Renal cortex interstitium (tissue), 11 donors: ENCODE results near the gene WDFY4. TPM values are rescaled to one million over a fixed set of nuclear protein-coding genes. Genes with fewer than 3 reads are reported as not detected.

Experiments used
- DNase-seq, 11 donors: peaks; one replicate each; pipeline ENCODE4 v3.0.0-alpha.2; 2013; ENCODE audit warnings: low read depth in 9 of 11, low spot score in 4 of 11; ENCODE audit errors: extremely low read depth in 1 of 11
- polyA plus RNA-seq, 3 donors: library from polyadenylated mRNA; unstranded; fragments of 120-200 nt; gene quantifications; one replicate each; pipeline ENCODE4 v1.2.1, GENCODE V29; 2013; ENCODE audit not compliant: insufficient read length in 3 of 3

WDFY4 gene
- polyA plus RNA-seq, 3 donors: 0.67 to 3.2 (median 2.8) TPM

DNA sequence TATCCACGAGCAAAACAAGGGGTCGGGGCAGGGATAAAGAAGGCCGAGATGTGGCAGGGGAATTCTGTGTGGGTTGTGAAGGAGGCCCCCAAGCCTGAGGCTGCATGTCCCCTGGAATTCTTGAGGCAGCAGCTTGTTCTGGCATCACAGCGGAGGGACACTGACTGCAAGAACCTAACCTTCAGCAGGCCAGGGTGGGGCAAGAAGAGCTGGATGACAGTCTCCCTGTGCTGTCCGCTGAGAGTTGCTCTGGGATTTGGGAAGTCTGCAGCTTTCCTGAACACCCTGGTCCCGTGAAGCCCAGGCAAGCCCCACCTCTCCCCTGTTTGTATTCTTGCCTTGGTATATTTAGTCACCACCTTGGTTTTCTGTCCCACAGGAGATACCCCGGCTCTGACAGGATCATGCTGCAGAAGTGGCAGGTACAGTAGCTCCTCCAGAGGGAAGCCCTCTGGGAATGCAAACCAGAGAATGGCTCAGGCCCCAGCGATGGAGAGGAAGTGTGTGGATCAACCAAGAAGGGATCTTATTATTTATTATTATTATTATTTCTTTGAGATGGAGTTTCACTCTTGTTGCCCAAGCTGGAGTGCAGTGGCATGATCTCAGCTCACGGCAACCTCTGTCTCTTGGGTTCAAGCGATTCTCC, 256.9 kb downstream of the WDFY4 start:
- no peak for DNase-seq

DNA sequence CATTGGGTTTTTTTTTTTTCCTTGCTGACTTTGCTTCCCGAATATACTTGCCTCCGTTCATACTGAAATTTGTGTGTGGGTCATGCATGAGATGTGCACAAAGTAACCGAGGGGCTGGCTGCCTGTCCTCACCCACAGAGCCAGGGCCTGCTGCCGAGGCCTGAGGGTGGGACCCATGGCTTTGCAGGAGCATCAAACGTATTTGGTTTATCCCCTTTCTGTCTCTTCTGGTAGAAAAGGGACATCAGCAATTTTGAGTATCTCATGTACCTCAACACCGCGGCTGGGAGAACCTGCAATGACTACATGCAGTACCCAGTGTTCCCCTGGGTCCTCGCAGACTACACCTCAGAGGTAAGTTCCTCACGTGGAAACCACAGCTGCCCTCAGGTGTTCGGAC, 258.4 kb downstream of the WDFY4 start:
- no peak for DNase-seq

DNA sequence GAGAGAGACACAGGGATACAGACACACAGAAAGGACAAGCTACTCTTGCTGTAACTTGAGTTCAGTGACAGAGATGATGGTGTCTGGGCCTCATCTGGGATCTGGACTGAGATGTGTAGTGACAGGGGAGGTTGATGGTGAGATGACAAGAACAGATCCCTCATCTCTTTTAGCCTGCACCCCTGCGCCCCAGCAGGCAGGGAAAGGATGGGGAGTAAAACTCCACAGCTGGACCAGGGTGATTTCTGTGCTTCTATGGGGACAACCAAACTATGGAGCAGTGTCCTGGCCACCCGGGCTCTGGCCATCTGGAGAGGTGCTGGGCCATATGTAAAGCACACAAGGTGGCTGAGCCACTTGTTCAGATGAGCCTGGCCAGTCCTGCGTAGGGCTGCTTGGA, 259.5 kb downstream of the WDFY4 start:
- DNase-seq: no peak

DNA sequence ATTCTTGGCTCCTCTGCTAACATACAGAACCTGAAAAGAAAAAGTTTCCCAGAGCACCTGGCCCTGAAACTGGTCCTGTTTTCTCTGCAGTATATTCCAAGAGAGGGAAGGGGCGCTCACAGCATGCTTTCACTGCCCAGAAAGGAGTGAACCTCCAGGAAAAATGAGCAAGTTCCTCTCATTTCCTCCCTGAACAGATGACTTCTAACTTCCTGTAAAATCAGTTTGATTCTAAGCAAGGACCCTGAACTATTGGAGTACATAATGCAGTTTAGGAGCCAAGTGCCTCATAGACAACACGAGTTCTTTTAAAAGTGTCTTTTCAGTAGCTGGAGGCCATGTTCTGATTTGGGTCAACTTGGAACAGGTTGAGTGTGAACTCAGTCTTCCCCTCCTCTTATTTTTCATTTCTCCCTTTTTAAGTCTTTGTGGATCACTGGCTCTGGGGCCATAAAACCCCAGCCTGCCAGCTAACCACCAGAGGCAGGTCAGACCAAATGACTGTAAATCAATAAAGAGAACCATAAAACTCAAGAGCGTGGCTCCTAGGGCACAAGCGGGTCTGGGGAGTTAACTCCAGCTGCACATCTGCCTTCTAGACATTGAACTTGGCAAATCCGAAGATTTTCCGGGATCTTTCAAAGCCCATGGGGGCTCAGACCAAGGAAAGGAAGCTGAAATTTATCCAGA, 260.9 kb downstream of the WDFY4 start:
- peak in 1 of 11 donors; percentile 50 for DNase-seq

DNA sequence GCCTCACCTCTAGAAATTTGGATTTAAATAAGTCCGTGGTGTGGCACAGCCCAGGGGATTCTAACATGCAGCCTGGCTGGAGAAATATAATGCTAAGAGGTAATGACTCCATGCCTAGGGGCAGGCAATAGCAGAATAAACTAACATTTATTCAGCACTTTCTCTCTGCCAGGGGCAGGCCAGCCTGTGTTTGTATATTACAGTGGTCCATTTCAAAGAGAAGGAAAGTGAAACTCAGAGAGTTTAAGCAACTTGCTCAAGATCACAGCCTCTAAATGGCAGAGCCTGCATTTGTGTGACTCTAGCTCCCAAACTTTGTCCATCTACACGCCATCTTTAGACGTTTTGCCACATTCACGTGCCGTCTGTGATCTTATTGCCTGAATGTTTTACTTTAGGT, 261.7 kb downstream of the WDFY4 start:
- DNase-seq: no peak

GRCh38 chr10:48946891-48947500, 262.3 kb downstream of the WDFY4 start:
- no peak for DNase-seq

DNA sequence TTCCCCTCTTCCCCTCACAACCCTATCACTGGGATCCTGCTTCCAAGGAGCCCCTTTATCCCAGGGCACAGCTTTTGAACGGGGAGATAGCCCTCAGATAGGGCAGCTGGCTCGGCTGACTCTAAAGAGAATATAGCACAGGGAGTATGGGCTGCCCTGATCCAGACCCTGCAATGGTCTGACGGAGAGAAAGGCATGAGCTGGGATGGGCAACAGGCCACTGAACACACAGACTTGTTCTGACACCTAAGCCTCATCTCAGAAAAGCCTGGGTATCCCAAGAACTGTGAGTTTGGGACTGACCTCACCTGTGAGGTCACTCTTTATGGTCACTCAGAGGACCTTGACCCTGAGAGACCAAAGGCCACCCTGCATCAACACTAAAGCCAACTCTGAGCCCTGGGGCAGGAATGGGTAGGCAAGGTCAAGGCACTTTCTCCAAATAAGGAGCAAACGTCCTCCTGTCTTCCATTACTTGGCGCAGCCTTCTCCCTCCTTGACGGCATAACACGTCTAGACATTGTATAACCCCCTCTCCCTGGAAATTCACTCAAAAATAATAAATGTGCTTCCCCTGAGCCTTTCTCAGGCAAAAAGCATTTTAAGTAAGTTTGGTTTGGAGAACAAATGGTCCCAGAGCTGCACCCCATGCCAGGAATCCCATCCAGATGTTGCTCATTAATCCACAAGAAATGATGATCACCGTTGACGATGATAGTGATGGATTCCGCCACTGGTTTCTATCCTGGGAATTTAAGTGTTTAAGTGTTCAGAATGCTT, 263.2 kb downstream of the WDFY4 start:
- no peak for DNase-seq

- DNase-seq: no peak
These were observed 263.9 kb downstream of the WDFY4 start for GRCh38 chr10:48948470-48949037.

- no peak for DNase-seq
These were observed 267.0 kb downstream of the WDFY4 start for GRCh38 chr10:48951707-48952106.

DNA sequence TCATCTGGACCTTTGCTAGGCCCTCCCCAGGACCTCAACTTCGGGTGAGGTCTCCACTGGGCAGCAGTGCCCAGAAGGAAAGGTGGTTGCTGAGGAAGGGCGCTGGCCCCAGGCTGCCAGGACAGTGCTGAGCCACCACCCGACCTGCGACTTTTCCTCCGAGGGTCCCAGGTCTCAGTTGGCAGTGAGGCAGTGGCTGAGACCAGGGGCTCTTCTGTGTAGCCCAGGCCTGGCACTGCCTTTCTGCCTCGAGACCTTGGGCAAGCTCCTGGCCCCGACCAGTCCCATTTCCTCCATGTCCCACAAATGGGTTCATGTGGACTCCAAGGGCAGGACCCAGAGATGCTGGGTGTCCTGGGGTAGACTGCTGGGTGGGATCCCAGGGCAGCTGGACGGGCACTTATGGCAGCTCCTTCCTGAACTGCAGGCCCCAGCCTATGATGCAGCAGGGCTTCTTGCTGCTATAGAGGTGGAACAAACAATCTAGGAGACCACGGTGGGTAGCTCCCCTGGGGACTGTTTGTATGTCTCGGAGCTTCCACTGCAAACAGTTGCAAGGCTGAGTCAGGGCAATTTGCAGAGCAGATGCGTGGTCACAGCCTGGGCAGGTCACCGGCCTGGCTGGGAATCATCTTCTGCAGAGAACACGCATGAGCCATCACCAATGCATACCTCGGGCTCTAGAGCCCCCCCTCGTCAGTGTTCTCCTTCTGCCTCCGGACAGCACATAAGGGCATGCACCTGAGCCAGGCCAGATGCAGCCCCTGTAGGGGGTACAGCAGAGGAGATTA, 272.9 kb downstream of the WDFY4 start:
- DNase-seq: no peak

DNA sequence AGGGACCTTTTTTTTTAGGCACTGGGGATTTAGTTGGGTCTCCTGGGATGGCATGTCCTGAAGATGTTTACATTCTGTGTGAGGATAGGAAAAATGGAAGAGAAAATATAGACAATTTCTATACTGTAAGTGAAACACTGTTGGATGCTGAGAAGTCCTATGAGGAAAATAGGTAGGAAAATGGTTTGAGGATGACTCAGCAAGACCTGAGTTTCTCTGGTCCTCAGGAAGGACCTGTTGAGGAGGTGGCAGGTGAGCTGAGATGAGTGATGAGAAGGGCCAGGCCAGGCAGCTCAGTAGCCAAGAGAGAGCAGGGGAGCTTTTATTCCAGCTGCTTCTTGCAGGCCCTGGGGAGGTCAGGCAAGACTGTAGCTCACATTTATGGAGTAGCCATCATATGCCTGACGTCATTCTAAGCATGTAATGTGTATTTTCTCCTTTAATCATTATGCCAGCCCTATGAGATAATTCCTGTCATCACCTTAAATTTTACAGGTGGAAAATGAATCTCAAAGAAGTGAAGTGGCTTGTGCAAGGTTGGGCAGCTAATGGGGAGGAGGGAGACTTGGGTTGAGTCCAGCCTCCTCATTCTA, 274.0 kb downstream of the WDFY4 start:
- no peak for DNase-seq

GRCh38 chr10:48964038-48964437, 279.4 kb downstream of the WDFY4 start:
- DNase-seq: no peak

DNA sequence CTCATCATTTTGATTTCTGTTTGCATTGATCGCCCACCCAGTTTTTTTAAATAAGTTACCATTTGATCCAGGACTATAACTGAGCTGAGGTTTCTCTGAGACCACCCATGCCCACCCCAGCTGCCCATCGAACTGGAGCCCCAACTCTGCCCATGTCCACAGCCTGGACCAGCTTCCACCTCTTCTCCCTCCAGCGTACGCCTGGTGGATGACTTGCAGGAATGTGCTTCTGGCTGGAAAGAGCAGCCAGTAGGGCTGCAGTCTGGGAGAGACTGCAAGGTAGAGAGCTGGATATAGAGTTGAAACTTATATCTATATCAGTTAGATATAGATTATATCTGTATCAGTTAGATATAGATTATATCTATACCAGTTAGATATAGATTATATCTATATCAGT, 280.8 kb downstream of the WDFY4 start:
- no peak for DNase-seq

DNA sequence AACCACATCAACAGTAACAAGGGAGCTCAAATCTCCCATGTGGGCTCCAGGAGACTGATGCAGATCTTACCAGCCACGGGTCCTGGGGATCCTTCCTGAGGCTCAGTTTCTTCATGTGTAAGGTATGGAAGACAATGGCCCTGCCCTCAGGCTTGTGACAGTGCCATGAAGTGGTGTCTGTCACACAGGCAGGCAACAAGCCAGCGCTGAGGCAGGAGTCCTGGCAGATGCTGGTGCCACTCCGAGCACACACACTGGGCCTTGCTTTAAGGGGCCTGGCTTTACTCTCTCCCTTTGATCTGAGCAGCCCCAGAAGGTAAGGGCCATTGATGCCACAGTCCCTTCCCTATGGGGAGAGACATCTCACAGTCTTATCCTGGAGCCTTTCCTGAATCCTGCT, 283.4 kb downstream of the WDFY4 start:
- no peak for DNase-seq

GRCh38 chr10:48970046-48970445, 285.4 kb downstream of the WDFY4 start:
- DNase-seq: no peak

GRCh38 chr10:48970654-48971053, 286.0 kb downstream of the WDFY4 start:
- DNase-seq: no peak

DNA sequence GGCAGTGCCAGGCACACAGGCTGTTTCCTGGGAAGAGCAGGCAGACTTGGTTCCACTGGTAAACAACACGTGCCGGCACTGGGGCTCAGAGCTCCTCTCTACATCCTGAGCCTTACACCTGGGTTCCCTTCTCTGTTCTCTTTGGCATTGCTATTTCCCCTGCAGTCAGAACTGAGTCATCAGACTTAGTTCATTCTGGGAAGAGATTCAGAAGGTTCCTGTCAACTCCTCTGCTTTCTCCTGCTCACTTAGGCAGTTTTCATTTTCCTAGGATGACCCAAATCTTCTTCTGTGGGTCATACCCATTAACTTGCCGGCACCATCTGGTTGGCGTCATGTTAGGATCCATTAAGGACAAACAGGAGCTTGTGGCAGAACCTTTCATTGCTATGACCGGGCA, 288.4 kb downstream of the WDFY4 start:
- DNase-seq: no peak

- DNase-seq: no peak
These were observed 290.0 kb downstream of the WDFY4 start for GRCh38 chr10:48974510-48975156.
